Activated CD8-positive, alpha-beta memory T cell treated with anti-CD3 and anti-CD28 coated beads for 48 hours (primary cell): ENCODE results near the gene PTPN3.

Source experiments
- DNase-seq, 3 experiments: peaks; one replicate each; pipeline ENCODE4 v3.0.0-alpha.2; 2020; ENCODE audit warnings: low read depth in 2 of 3, low spot score in 2 of 3

PTPN3 gene

GRCh38 chr9:109506097-109506712 is 8.1 kb upstream of the PTPN3 start:
- DNase-seq, result no peak

DNA sequence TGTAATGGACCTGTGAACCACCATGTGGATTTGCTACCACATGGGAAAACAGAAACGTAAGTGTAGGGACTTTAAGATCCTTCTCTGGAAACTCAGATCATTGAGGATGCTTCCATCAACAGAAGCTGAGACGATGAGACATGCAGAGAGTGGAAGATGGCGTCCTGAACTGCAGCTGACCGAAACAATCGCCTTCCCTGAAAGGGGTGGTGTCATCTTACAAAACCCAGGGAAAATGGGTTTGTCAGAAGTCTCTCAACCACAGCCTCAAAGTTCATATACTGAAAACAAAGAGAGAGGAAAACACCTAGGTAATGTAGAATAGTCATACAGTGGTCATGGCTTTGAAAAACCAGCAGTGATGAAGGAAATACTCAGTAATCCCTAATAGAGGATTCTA is 6.6 kb upstream of the PTPN3 start:
- DNase-seq, result no peak

DNA sequence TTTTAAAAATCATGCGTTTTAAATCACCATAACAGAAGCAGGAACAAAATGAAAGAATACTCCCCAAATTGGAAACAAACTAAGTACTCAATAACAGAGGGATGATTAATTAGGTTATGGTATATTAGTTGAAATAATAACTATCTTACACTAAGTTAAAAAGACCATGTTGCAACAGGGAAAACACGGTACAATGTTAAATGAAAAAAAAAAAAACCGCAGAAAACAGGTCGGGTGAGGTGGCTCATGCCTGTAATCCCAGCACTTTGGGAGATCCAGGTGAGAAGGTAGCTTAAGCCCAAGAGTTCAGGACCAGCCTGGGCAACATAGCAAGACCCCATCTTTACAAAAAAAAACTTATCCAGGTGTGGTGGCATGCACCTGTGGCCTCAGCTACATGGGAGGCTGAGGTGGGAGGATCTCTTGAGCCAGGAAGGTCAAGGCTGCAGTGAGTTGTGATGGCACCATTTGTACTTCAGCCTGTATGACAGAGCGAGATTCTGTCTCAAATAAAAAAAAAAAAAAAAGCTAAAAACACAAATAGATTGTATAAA is 2.4 kb upstream of the PTPN3 start:
- no peak for DNase-seq

DNA sequence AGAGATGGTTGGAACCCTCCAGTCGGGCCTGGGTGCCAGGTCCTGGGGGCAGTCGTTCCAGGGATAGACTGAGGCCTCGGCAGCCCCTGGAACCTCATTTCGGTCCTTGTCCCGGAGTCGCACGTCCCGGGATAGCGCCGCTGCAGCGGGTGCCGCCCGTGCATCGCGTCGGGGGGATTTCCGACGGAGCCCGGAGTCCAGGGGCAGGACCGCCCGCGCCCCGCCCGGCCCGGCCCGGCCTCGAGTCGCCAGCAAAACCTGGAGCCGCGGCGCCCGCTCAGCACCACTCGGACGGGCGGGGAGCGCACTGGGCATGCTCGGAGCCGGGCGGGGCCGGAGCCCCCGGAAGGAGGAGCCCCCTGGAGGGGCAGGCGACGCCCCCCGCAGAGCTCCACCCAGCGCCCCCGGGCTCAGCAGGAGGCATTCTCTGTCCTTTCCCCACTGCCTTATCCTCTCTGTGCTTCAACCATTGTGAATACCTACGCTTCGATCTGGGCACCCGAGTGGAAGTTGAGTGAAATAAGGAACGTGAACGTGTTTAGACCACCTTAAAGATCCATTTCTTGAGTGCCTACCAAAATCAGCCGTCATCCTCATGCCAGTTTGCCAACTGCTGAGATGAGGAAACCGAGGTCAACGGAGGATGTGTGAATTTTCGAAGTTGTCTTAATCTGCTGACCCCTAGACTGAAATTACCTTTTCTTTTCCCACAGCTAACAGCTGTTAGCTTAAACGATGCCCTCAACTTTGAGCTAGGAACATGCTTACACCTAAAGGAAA is 1.7 kb upstream of the PTPN3 start:
- DNase-seq, result no peak

DNA sequence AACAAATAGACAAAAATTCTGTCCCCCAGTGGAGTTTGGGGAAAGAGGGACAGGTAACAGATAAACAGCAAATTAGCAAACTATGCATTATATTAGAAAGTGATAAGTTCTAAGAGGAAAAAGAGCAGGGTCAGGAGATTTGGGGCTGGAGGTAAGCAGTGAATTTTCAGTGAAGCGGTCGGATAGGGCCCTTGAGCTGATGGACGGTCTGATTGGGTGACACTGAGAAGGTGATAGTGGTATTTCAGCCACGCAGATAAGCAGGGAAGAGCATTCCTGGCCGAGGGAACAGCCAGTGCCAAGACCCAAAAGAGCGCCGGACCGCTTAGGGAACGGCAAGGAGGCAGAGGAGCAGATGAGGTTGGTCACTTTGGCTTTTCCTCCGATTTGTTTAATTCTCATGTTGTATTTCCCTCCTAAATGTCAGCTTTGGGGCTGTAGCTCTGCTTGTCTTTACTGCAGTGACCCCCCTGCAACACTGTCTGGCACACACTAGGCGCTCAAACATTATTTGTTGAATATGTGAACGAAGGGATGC is 1.1 kb upstream of the PTPN3 start:
- DNase-seq, result no peak

- DNase-seq, result no peak
Measured at GRCh38 chr9:109497226-109498153, 617 bp downstream of the PTPN3 start.

GRCh38 chr9:109496841-109497225 is 1.3 kb downstream of the PTPN3 start:
- no peak for DNase-seq

GRCh38 chr9:109496218-109496617 is 1.9 kb downstream of the PTPN3 start:
- no peak for DNase-seq

GRCh38 chr9:109493648-109494047 is 4.5 kb downstream of the PTPN3 start:
- DNase-seq, result no peak

DNA sequence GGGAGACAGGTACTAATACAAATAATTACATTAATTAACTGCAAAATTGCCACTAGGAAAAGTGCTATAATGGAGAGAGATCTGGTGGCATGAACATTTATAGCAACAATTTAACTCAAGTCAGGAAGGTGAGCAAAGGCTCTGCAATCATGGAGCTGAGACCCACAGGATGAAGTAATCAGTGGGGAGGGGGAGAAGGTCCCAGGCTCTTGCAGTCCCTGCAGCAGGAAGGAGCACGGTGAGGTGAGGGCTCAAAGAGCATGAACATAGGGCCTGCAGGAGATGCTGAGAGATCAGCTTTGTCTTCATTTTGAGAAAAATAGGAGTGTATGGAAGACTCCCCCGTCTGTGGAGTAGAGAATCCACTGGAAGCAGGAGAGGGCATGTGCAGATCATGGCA is 6.5 kb downstream of the PTPN3 start:
- no peak for DNase-seq

DNA sequence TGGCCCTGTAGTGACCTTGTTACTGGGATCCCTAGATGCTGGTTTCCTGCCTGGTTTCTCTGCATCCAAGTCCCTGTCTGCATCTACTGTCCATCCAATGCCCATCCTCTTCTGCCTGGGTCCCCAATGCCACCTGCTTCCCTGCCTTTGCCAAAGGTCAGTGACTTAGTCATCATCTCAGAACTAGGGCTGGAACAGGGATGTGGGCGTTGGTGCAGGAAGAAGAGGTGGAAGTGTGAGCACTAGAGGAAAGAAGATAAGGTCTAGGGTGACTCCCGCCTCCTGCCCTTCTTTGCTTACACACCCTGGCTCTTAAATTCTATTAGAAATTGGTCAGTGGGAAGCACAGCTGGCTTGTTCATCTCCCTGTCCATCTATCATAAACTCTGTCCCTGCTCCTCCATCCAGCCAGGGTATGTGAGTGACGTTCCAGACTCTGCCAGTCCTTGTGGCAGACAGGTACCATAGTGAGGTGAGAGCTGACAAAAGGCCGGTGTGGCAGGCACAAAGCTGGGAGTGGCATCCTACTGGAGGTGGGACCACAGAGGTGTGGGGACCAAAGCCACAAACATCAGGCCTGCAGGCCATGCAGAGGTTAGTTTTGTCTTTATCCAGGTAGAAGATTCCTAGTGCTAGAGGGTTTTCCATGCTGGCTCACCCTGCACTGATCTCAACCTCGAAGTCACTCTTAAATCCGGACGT is 9.2 kb downstream of the PTPN3 start:
- DNase-seq, result no peak

DNA sequence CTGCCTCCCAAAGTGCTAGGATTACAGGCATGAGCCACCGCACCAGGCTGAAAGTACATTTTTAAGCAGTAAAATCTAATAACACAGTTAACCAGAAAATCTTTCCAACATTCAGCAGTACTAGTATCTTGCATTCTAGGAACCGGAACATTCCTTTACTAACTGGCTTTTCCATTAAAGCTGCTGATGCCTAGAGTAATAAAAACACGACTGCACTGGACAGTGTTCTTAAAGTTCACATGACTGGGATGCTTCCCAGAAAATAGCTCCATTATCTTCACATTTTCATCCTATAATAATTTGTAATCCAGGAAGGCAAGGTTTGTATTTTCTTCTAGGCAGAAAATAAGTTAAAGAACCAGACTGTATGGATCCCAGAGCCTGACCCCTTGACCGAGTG is 9.8 kb downstream of the PTPN3 start:
- DNase-seq, result no peak

- DNase-seq, result no peak
Measured at GRCh38 chr9:109487247-109487646, 10.9 kb downstream of the PTPN3 start.

DNA sequence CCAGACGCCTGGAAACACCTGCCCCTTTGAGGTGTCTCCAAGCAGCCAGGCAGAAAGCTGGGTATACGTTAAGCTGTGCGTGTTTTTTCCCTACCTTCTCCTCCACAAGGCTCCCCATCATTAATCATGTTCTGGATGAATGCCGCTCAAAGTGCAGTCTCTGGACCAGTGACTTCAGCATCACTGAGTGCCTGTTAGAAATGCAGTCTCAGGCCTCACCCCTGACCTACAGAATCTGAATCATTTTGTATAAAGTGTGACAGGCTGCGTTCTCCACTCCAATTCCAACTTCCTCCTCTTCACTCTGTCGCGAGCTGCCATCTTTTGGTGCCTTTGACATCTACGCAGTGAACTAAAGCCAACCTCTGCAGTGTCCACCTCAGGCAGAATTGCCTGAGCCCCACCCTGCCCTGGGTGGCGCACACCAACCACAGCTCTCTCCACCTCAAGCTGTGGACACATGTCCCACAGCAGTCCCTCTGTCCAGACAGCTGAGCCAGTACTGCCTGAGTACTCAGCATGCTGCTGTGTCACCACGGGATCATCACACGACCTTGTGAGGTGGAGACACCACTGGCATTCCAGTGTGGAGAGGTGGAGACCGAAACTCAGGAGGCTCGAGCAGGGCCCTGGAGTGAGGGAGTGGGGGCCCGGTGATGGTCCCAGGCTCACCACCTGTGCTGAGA is 14.2 kb downstream of the PTPN3 start:
- no peak for DNase-seq

GRCh38 chr9:109482391-109482916 is 15.7 kb downstream of the PTPN3 start:
- no peak for DNase-seq

GRCh38 chr9:109481856-109482255 is 16.3 kb downstream of the PTPN3 start:
- no peak for DNase-seq

- no peak for DNase-seq
Measured at GRCh38 chr9:109479822-109480221, 18.3 kb downstream of the PTPN3 start.

GRCh38 chr9:109478665-109479380 is 19.3 kb downstream of the PTPN3 start:
- DNase-seq, result no peak

- DNase-seq, result no peak
Measured at GRCh38 chr9:109478051-109478563, 20.0 kb downstream of the PTPN3 start.
